HG02884 (cell line): ENCODE data around the gene SLC6A6.
"Not testable (repeated sequence)": the region's sequence is repeated elsewhere in the genome, so short reads cannot be mapped to it uniquely, and the experiment has no call there.

Experiments
- ATAC-seq: cut with Tn5 transposase; IDR thresholded peaks from one replicate; pipeline ENCODE4 v1.9.1; 2021; ENCODE audit warnings: mild to moderate bottlenecking, moderate library complexity; ENCODE audit not compliant: unreplicated experiment

The SLC6A6 gene

GRCh38 chr3:14503706-14504065 lies 101.3 kb downstream of the SLC6A6 start:
- no peak for ATAC-seq

DNA sequence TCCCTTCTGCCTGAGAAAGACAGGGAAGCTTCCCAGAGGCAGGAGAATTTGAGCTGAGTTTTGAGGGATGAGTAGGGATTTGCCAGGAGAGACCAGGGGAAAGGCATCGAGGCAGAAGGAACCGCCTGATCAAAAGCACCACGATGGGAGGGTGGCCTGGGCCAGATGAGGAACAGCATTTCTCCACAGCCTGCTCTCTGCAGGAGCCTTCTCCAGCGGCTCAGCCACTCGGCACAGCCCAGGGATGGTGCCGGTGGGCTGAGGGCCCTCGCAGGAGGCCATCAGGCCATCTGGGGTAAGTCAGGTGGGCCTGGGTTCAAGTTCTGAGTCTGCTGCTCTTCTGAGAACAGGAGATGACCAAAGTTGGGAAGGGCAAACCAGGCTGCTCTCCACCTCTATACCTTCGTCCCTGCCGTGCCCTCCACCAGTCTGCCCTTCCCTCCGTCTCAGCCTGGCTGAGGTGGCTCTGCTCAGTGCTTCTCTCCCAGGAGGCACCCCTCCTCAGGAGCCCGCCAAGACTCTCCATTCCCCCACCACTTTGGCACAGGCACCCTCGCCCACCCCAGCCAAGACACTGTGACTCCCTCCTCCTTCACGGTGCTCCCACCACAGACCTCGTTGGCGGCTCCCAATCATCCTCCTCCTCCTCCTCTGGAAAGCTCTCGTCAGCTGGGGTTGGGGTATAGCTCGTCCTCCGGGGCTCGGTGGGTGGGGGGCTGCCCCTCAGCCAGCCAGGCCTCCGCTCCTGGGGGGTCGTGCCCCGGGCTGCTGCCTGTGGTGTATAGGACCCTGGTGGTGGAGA lies 102.8 kb downstream of the SLC6A6 start:
- no peak for ATAC-seq

DNA sequence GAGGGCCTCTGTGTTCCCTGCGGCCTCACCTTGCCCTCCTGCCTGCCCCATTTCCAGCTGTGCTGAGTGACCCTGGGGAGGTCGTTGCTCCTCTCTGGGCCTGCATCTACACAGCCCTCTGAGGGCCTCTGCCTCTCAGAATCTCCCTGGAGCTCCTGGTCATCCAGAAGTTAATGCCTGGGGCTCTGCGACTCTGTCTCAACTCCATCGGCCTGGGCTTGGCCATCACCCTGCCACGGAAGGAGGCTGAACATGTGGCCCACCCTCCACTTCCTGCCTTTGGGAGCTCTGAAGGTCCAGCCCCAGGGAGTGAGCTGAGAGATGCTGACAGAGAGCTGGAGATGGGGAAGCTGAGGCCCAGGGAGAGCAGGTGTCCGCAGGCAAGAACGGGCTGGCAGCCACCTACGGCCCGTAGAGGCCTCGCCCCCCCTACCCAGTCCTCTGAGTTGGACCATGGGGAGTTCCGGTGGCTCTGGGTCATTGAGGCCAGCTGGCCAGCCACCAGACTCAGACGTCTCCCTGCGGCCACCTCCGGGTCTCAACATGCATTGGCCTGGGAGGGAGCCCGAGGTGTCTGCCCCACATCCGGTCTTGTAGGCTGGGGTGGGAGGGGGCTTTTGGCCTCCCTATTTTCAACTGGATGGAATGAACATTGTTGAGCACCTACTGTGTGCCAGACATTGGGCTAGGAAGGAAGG lies 103.5 kb downstream of the SLC6A6 start:
- no peak for ATAC-seq

- ATAC-seq: no peak
Measured at GRCh38 chr3:14506626-14507304, 104.4 kb downstream of the SLC6A6 start.

- no peak for ATAC-seq
Measured at GRCh38 chr3:14507305-14507741, 104.9 kb downstream of the SLC6A6 start.

DNA sequence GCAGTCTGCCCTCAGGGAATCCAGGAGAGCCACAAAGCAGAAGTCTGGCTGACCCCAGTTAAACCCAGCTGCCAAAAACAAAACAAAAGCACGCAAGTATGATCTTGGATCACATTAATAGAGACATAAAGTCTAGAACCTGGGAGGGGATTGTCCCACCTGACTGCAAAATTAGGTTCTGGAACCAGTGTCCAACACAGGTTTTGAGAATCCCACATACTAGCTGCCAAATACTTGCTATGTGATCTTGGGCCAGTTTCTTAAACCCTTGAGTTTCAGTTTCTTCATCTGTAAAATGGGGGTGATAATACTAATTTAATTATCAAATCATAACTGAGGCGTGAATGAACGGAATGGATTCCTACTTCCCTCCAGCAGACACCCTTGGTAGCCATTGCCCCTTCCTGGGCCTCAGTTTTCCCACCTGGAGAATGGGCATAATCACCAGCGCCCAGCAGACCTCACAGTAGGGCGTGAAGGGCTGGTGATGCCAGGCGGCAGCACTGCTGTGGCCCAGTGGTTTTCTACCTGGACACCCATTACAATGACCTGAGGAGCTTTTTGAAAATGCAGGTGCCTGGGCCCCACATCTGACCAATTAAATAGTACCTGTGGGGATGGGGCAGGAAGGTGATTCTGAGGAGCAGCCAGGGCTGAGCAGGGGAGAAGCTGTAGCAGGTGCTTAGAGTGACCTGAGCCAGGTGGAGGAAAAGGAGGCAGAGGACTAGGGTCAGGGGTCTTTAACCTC lies 105.5 kb downstream of the SLC6A6 start:
- ATAC-seq: no peak

- no peak for ATAC-seq
Measured at GRCh38 chr3:14508505-14508819, 106.1 kb downstream of the SLC6A6 start.

DNA sequence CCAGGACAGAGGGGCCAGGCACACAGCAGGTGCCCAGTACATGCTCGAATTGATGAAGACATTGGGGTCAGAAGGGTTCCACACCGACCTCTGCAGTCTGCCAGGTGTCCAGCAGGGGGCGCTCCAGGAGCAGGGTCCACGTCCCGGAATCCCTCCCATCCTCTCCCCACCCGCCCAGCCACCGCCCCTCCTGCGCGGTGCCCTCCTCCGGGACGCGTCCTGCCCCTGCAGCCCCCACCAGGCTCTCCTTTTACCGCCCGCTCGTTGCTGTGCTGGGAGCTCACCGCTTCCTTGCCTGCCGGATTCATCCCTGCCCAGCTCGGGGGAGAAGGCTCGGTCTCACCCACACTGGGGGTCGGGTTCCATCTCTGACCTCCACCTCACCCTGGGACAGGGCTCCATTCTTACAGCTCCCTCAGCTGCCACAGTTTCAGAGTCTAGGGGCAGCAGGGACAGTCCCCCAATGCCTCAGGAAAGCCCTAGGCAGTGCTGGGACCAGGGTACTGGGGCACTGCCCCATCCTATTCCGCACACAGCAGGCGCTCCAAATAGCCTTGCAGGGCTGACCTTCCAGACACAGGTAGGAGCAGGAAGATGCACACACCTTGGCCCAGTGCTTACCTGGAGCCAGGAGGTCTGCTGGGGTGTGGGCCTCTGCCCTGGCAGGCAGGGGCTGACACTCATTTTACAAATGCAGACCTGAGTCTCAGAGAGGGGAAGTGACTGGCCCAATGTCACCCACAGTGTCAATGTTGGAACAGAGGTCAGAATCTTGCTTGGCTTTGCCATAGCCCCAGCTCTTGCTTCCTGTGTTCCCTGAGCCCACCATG lies 106.8 kb downstream of the SLC6A6 start:
- no peak for ATAC-seq

DNA sequence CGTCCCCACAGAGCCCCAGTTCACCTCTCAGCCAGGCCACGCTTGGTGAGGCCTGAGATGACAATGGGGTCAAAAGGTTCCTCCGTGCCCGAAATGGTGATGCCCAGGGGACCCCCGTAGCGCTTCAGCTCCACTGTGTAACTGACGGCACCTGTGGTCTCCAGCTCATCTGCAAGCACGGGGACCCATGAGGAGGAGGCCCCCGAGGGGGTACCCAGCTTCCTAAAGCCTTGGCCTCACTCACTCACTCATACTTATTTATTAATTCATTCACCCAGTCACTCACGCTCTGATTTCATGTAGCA lies 107.3 kb downstream of the SLC6A6 start:
- no peak for ATAC-seq

GRCh38 chr3:14510838-14511622 lies 108.6 kb downstream of the SLC6A6 start:
- no peak for ATAC-seq

GRCh38 chr3:14511623-14512280 lies 109.3 kb downstream of the SLC6A6 start:
- no peak for ATAC-seq

GRCh38 chr3:14512281-14512941 lies 110.0 kb downstream of the SLC6A6 start:
- ATAC-seq: no peak

- ATAC-seq: no peak
Measured at GRCh38 chr3:14512942-14513327, 110.5 kb downstream of the SLC6A6 start.

GRCh38 chr3:14513566-14514322 lies 111.3 kb downstream of the SLC6A6 start:
- ATAC-seq: no peak

DNA sequence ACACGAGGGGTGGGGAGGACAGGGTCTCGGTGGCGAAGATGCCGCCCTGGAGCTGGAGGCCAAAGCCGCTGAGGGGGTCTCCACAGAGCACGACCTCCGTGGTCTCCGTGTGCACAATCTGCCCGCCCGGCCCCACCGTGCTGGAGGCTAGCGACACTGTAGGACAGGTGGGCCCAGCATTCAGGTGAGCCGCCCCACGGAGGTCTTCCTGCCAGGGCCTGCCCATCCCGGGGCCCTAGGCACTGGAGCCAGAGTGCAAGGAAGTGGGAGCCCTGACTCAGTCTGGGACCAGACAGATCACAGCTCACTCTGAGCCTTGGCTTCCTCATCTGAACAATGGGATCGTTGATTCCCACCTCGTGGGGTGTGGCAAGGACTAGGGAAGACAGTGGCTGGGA lies 111.9 kb downstream of the SLC6A6 start:
- ATAC-seq: no peak

DNA sequence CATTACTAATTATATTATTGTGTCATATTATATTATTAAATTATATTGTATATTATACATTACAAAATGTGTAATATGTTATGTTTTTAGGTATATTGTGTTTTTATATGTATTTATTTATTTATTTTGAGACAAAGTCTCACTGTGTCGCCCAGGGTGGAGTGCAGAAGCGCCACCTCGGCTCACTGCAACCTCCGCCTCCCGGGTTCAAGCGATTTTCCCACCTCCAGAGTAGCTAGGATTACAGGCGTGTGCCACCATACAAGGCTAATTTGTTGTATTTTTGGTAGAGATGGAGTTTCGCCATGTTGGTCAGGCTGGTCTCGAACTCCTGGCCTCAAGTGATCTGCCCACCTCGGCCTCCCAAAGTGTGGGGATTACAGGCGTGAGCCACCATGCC lies 113.1 kb downstream of the SLC6A6 start:
- not testable (repeated sequence) for ATAC-seq

GRCh38 chr3:14516738-14517345 lies 114.4 kb downstream of the SLC6A6 start:
- ATAC-seq: no peak
